Measurements from ENCODE around the gene TBC1D22A. TPM values are rescaled to one million over a fixed set of nuclear protein-coding genes. Genes with fewer than 3 reads are reported as not detected.

Gene TBC1D22A
- polyA plus RNA-seq, 1 of the 3 experiments (the other 2 are of a cell fraction) = 16.5 TPM

DNA sequence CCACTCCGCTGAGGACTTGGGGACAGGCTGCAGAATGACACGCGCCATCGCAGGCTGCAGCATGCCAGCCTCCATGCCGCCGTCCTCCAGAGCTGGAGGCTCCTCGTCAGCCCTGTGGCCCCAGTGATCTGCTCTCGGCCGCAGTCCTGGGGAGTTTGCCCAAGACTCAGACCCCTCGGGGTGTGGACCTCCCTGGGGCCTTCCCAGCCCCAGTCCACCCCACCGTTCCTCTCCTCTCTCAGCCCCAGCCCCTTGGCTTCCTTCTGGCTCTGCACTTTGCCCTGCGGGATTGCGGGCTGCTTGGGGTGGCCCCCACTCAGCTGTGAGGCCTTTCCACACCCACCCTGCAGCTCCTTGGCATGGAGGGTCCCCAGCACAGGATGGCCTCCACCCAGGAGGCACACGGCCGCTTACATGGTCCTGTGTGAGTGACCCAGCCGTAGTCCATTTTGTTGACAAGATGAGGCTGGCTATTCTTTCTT, 414.9 kb downstream of the TBC1D22A start:
- no peaks in the 10 kb centered on the region for H3F3A ChIP-seq (replicated peaks; ENCODE audit: insufficient read depth)
- H4K20me1 ChIP-seq (ENCODE audit: insufficient read depth) = no peaks in the 10 kb centered on the region
- H3K4me2 ChIP-seq = no peak overlapping the region
- no peak overlapping the region for H3K4me3 ChIP-seq (ENCODE audit: low read depth in 2 of 2, low read length in 1 of 2)
- no peaks in the 10 kb centered on the region for H3K36me3 ChIP-seq (replicated peaks in 1 of 2; ENCODE audit: control insufficient read depth in 1 of 2, insufficient read depth in 2 of 2, low read length in 1 of 2)
- H3K9me2 ChIP-seq = no peaks in the 10 kb centered on the region
- H3K4me1 ChIP-seq (ENCODE audit: control insufficient read depth in 1 of 2, insufficient read depth in 2 of 2, low read depth in 1 of 2, low read length in 1 of 2) = no peaks in the 10 kb centered on the region
- H3K27me3 ChIP-seq (ENCODE audit: insufficient read depth) = no peaks in the 10 kb centered on the region
- H3K27ac ChIP-seq (ENCODE audit: low read depth in 2 of 2, low read length in 1 of 2) = no peak overlapping the region
- no peaks in the 10 kb centered on the region for H3K79me2 ChIP-seq (ENCODE audit: insufficient read depth)
- CTCF ChIA-PET = no interaction called here
- WGBS (ENCODE audit: low lambda C conversion rate) = 95% methylated on average over 10 of the region's 16 CpGs
- H3K9ac ChIP-seq = no peak overlapping the region
- H3K9me3 ChIP-seq = no peaks in the 10 kb centered on the region
- POLR2A ChIA-PET = no interaction called here
- H2AFZ ChIP-seq (ENCODE audit: low read depth) = no peak overlapping the region
- TF ChIP-seq ELF1 (IDR thresholded peaks at IDR 0.05) = no peak
- DNase-seq = no peak

DNA sequence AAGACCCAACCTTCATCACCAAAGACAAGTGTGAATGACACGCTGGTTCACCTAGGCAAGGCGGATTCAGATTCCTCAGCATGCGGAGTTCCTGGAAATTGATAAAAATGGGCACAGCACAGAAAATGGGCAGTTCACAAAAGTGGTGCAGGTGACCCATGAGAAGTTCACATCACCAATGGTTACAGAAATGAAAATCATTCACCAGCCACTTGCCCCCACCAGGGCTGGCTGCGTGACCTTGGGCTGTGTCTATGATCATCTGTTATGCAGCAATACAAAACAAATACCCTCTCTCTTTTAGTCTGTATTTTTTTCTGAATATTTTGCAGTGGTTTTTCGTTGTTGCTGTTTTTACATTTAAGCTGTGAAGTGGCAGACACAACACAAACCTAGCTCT, 415.9 kb downstream of the TBC1D22A start:
- H3K27me3 ChIP-seq (ENCODE audit: insufficient read depth) = no peaks in the 10 kb centered on the region
- DNase-seq = no peak
- H3K9ac ChIP-seq = no peak overlapping the region
- no peak overlapping the region for H3K4me2 ChIP-seq
- H3F3A ChIP-seq (replicated peaks; ENCODE audit: insufficient read depth) = no peaks in the 10 kb centered on the region
- CTCF ChIA-PET = no interaction called here
- TF ChIP-seq FOXJ3 (CRISPR knock-in tag; IDR thresholded peaks at IDR 0.05) = no peak
- no peak for TF ChIP-seq FOXM1 (IDR thresholded peaks at IDR 0.05; ENCODE audit: low read depth)
- no peak for TF ChIP-seq YY1 (IDR thresholded peaks at IDR 0.05; ENCODE audit: low read depth)
- no peak for TF ChIP-seq GABPA (IDR thresholded peaks at IDR 0.05; ENCODE audit: low read depth)
- TF ChIP-seq SIN3A (IDR thresholded peaks at IDR 0.05; ENCODE audit: borderline replicate concordance, low read depth, low read length) = no peak
- no peak for TF ChIP-seq NFIC (IDR thresholded peaks at IDR 0.05; ENCODE audit: borderline replicate concordance)
- TF ChIP-seq RCOR1 (IDR thresholded peaks at IDR 0.05; ENCODE audit: low read length) = no peak
- TF ChIP-seq, protein P1, sequence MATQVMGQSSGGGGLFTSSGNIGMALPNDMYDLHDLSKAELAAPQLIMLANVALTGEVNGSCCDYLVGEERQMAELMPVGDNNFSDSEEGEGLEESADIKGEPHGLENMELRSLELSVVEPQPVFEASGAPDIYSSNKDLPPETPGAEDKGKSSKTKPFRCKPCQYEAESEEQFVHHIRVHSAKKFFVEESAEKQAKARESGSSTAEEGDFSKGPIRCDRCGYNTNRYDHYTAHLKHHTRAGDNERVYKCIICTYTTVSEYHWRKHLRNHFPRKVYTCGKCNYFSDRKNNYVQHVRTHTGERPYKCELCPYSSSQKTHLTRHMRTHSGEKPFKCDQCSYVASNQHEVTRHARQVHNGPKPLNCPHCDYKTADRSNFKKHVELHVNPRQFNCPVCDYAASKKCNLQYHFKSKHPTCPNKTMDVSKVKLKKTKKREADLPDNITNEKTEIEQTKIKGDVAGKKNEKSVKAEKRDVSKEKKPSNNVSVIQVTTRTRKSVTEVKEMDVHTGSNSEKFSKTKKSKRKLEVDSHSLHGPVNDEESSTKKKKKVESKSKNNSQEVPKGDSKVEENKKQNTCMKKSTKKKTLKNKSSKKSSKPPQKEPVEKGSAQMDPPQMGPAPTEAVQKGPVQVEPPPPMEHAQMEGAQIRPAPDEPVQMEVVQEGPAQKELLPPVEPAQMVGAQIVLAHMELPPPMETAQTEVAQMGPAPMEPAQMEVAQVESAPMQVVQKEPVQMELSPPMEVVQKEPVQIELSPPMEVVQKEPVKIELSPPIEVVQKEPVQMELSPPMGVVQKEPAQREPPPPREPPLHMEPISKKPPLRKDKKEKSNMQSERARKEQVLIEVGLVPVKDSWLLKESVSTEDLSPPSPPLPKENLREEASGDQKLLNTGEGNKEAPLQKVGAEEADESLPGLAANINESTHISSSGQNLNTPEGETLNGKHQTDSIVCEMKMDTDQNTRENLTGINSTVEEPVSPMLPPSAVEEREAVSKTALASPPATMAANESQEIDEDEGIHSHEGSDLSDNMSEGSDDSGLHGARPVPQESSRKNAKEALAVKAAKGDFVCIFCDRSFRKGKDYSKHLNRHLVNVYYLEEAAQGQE (IDR thresholded peaks at IDR 0.05; ENCODE audit: low read depth, low read length) = no peak
- TF ChIP-seq, protein P2, sequence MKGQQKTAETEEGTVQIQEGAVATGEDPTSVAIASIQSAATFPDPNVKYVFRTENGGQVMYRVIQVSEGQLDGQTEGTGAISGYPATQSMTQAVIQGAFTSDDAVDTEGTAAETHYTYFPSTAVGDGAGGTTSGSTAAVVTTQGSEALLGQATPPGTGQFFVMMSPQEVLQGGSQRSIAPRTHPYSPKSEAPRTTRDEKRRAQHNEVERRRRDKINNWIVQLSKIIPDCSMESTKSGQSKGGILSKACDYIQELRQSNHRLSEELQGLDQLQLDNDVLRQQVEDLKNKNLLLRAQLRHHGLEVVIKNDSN (IDR thresholded peaks at IDR 0.05; ENCODE audit: borderline replicate concordance, low read depth) = no peak
- no peak for TF ChIP-seq NRF1 (IDR thresholded peaks at IDR 0.05; ENCODE audit: low read depth, low read length)
- TF ChIP-seq FOSL2 (IDR thresholded peaks at IDR 0.05; ENCODE audit: borderline replicate concordance, low read depth) = no peak
- TF ChIP-seq, protein P3, sequence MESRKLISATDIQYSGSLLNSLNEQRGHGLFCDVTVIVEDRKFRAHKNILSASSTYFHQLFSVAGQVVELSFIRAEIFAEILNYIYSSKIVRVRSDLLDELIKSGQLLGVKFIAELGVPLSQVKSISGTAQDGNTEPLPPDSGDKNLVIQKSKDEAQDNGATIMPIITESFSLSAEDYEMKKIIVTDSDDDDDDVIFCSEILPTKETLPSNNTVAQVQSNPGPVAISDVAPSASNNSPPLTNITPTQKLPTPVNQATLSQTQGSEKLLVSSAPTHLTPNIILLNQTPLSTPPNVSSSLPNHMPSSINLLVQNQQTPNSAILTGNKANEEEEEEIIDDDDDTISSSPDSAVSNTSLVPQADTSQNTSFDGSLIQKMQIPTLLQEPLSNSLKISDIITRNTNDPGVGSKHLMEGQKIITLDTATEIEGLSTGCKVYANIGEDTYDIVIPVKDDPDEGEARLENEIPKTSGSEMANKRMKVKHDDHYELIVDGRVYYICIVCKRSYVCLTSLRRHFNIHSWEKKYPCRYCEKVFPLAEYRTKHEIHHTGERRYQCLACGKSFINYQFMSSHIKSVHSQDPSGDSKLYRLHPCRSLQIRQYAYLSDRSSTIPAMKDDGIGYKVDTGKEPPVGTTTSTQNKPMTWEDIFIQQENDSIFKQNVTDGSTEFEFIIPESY (IDR thresholded peaks at IDR 0.05; ENCODE audit: borderline replicate concordance, low read depth) = no peak
- H3K27ac ChIP-seq (ENCODE audit: low read depth in 2 of 2, low read length in 1 of 2) = no peak overlapping the region
- no peak overlapping the region for H2AFZ ChIP-seq (ENCODE audit: low read depth)
- H3K9me2 ChIP-seq = no peaks in the 10 kb centered on the region
- H3K79me2 ChIP-seq (ENCODE audit: insufficient read depth) = no peaks in the 10 kb centered on the region
- H3K36me3 ChIP-seq (replicated peaks in 1 of 2; ENCODE audit: control insufficient read depth in 1 of 2, insufficient read depth in 2 of 2, low read length in 1 of 2) = no peaks in the 10 kb centered on the region
- H3K4me3 ChIP-seq (ENCODE audit: low read depth in 2 of 2, low read length in 1 of 2) = no peak overlapping the region
- POLR2A ChIA-PET = no interaction called here
- no peaks in the 10 kb centered on the region for H3K4me1 ChIP-seq (ENCODE audit: control insufficient read depth in 1 of 2, insufficient read depth in 2 of 2, low read depth in 1 of 2, low read length in 1 of 2)
- H3K9me3 ChIP-seq = no peaks in the 10 kb centered on the region
- no peaks in the 10 kb centered on the region for H4K20me1 ChIP-seq (ENCODE audit: insufficient read depth)
- 94% methylated on average over 5 of the region's 5 CpGs for WGBS (ENCODE audit: low lambda C conversion rate)
